Fibroblast of lung (primary cell): ENCODE results near the gene XPNPEP1. TPM values are rescaled to one million over a fixed set of nuclear protein-coding genes. Genes with fewer than 3 reads are reported as not detected.
A peak's percentile ranks its signal among the peaks of the same experiment; 100 is the strongest.

Experiments
- DNase-seq, 2 donors: peaks; one replicate each; pipeline versions ENCODE4 v3.0.0 to v3.0.0-alpha.2; 2010; ENCODE audit warnings: low read depth in 2 of 2
- H2AFZ ChIP-seq: 2 replicates; pipeline ENCODE4 v1.5.1; 2012; ENCODE audit warnings: low read length, control low read depth, inconsistent platforms
- H3K27ac ChIP-seq: 2 replicates; pipeline ENCODE4 v1.5.1; 2011; ENCODE audit warnings: low read length, control low read depth; ENCODE audit not compliant: insufficient read depth
- H3K27me3 ChIP-seq: 2 replicates; pipeline ENCODE4 v1.5.1; 2011; ENCODE audit warnings: mild to moderate bottlenecking, low read length; ENCODE audit not compliant: control insufficient read depth, insufficient read depth
- H3K36me3 ChIP-seq: 2 replicates; pipeline ENCODE4 v1.5.1; 2011; ENCODE audit warnings: low read length; ENCODE audit not compliant: control insufficient read depth, insufficient read depth
- H3K4me1 ChIP-seq: 2 replicates; pipeline ENCODE4 v1.5.1; 2011; ENCODE audit warnings: low read length; ENCODE audit not compliant: control insufficient read depth, insufficient read depth; ENCODE audit errors: extremely low read depth
- H3K4me2 ChIP-seq: 2 replicates; pipeline ENCODE4 v1.5.1; 2011; ENCODE audit warnings: low read length, control low read depth; ENCODE audit not compliant: insufficient read depth; ENCODE audit errors: extremely low read depth
- H3K4me3 ChIP-seq, 4 experiments: fragments of 200-600 bp in 1 of 4; sonication (generic) in 1 of 4; replicated peaks in 1 of 4; 2 replicates each; pipeline ENCODE4 v1.5.1; 2011 to 2016; ENCODE audit warnings: low read length in 4 of 4, low read depth in 3 of 4, mild to moderate bottlenecking in 3 of 4, control low read depth in 2 of 4, inconsistent platforms in 1 of 4, mixed read lengths in 1 of 4; ENCODE audit not compliant: insufficient read depth in 1 of 4; ENCODE audit errors: control extremely low read depth in 1 of 4
- H3K79me2 ChIP-seq: 2 replicates; pipeline ENCODE4 v1.5.1; 2012; ENCODE audit warnings: mild to moderate bottlenecking, low read length, inconsistent platforms; ENCODE audit not compliant: control insufficient read depth, insufficient read depth
- H3K9ac ChIP-seq: 2 replicates; pipeline ENCODE4 v1.5.1; 2011; ENCODE audit warnings: mild to moderate bottlenecking, low read length, control low read depth; ENCODE audit not compliant: insufficient read depth
- H3K9me3 ChIP-seq: 2 replicates; pipeline ENCODE4 v1.5.1; 2012; ENCODE audit warnings: low read depth, low read length; ENCODE audit not compliant: control insufficient read depth, insufficient read depth
- H4K20me1 ChIP-seq: 2 replicates; pipeline ENCODE4 v1.5.1; 2011; ENCODE audit warnings: low read length; ENCODE audit not compliant: control insufficient read depth, insufficient read depth; ENCODE audit errors: extremely low read depth
- CTCF ChIP-seq, 2 donors: IDR thresholded peaks in 1 of 2; conservative IDR thresholded peaks in 1 of 2; 1 replicate in 1 of 2; 2 replicates in 1 of 2; pipeline ENCODE4 v1.5.1; 2011 to 2012; ENCODE audit warnings: low read length in 2 of 2, control low read depth in 1 of 2, inconsistent platforms in 1 of 2, low read depth in 1 of 2, mild to moderate bottlenecking in 1 of 2
- EZH2 ChIP-seq: IDR thresholded peaks from 2 replicates; pipeline ENCODE4 v1.5.1; 2012; ENCODE audit warnings: low read length, control low read depth, mild to moderate bottlenecking; ENCODE audit errors: missing control alignments
- polyA minus RNA-seq: library from RNA; depleted of rRNA, polyadenylated mRNA; stranded (reverse); fragments of >200 nt; gene quantifications from 2 replicates; pipeline ENCODE4 v1.2.3, GENCODE V29; 2011; ENCODE audit warnings: low replicate concordance
- polyA plus RNA-seq, 2 donors: library from polyadenylated mRNA; depleted of rRNA in 1 of 2; stranded (reverse) in 1 of 2; unstranded in 1 of 2; fragments of >200 nt; gene quantifications; 2 replicates each; pipeline ENCODE4 v1.2.1, GENCODE V29; 2011 to 2012; ENCODE audit warnings: missing spikeins in 1 of 2
- total RNA-seq: library from RNA; depleted of rRNA; stranded (reverse); fragments of >200 nt; gene quantifications from 2 replicates; pipeline ENCODE4 v1.2.1, GENCODE V29; 2014

XPNPEP1 gene
- total RNA-seq, result 86.5 and 93.5 TPM in 2 replicates
- polyA plus RNA-seq, result 119 and 135 TPM in 2 replicates
- polyA plus RNA-seq (2012), result 44.9 and 46.1 TPM in 2 replicates
- polyA minus RNA-seq, result 562 and 600 TPM in 2 replicates

- Histone ChIP-seq H3K9ac (peak within 1 kb of the TSS; percentile 94), H3K27me3 (no peaks in the 10 kb centered on the region), H3K79me2 (peaks cover 23% of the 10 kb centered on the region), H2AFZ (peak within 1 kb of the TSS; percentile 92), H3K4me3 (peak within 1 kb of the TSS; percentile 63 to 86 (median 84)), H4K20me1 (no peaks in the 10 kb centered on the region), H3K4me2 (peak within 1 kb of the TSS; percentile 94), H3K9me3 (no peaks in the 10 kb centered on the region), H3K4me1 (peaks cover 9% of the 10 kb centered on the region), H3K36me3 (no peaks in the 10 kb centered on the region), H3K27ac (peak within 1 kb of the TSS; percentile 92)
- TF ChIP-seq EZH2 (no peak), CTCF (conservative IDR thresholded peaks at IDR 0.05 in 1 of 2, IDR thresholded peaks at IDR 0.05 in 1 of 2; ENCODE audit: low read depth in 1 of 2, low read length in 2 of 2) (no peak)
- DNase-seq, result peak; percentile 82 to 86
Measured at GRCh38 chr10:109922976-109923921, at the start of gene XPNPEP1. Gene XPNPEP1, minus strand, starts transcription at chr10:109923511. Its CDS starts 78 bp downstream, at chr10:109923433.

- no peak overlapping the region for H3K9ac ChIP-seq
- no peak overlapping the region for H2AFZ ChIP-seq
- H3K4me3 ChIP-seq, result no peak overlapping the region
- H3K79me2 ChIP-seq, result no peaks in the 10 kb centered on the region
- no peaks in the 10 kb centered on the region for H3K36me3 ChIP-seq
- no peak overlapping the region for H3K4me2 ChIP-seq
- no peaks in the 10 kb centered on the region for H3K27me3 ChIP-seq
- TF ChIP-seq CTCF (conservative IDR thresholded peaks at IDR 0.05 in 1 of 2, IDR thresholded peaks at IDR 0.05 in 1 of 2; ENCODE audit: low read depth in 1 of 2, low read length in 2 of 2) (no peak), EZH2 (no peak)
- no peak for DNase-seq
- H3K27ac ChIP-seq, result no peak overlapping the region
- H3K4me1 ChIP-seq, result peaks cover 9% of the 10 kb centered on the region
- H4K20me1 ChIP-seq, result no peaks in the 10 kb centered on the region
- H3K9me3 ChIP-seq, result no peaks in the 10 kb centered on the region
Measured at GRCh38 chr10:109972372-109973001, 49.2 kb upstream of the XPNPEP1 start.

GRCh38 chr10:109971634-109972033 is 48.3 kb upstream of the XPNPEP1 start:
- Histone ChIP-seq H3K4me3 (no peak overlapping the region), H4K20me1 (no peaks in the 10 kb centered on the region), H3K27ac (no peak overlapping the region), H3K9ac (no peak overlapping the region), H3K4me1 (peaks cover 16% of the 10 kb centered on the region), H3K36me3 (no peaks in the 10 kb centered on the region), H3K4me2 (no peak overlapping the region), H2AFZ (no peak overlapping the region), H3K9me3 (no peaks in the 10 kb centered on the region), H3K27me3 (no peaks in the 10 kb centered on the region), H3K79me2 (no peaks in the 10 kb centered on the region)
- no peak for DNase-seq
- TF ChIP-seq EZH2 (no peak), CTCF (conservative IDR thresholded peaks at IDR 0.05 in 1 of 2, IDR thresholded peaks at IDR 0.05 in 1 of 2; ENCODE audit: low read depth in 1 of 2, low read length in 2 of 2) (no peak)
